Measurements from ENCODE around the gene SMCO2.

Gene SMCO2

DNA sequence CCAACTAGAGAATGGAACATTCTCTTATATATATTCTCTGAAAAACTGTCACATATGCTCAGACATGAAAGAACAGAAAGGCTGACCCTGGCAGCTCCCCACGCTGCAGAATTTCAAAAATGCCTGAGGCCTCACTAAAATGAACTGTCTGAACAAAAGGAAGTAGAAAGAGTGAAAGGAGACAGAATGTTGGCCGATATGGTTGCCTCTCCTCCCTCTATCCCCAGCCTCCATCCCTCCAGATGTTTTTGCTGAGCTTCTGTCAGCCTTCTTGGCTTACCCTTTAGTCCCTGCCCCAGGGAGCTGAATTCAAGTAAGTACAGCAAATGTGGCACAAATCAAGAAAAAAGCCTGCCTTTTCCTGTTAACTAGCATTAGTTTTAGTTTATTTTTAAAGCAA lies 6.9 kb downstream of the SMCO2 start:
- TF ChIP-seq EGR1 (IDR thresholded peaks at IDR 0.05) (no peak), EP300 (IDR thresholded peaks at IDR 0.05; ENCODE audit: borderline replicate concordance) (no peak), TAF1 (IDR thresholded peaks at IDR 0.05; ENCODE audit: low read depth) (no peak), CEBPB (IDR thresholded peaks at IDR 0.05) (no peak)

DNA sequence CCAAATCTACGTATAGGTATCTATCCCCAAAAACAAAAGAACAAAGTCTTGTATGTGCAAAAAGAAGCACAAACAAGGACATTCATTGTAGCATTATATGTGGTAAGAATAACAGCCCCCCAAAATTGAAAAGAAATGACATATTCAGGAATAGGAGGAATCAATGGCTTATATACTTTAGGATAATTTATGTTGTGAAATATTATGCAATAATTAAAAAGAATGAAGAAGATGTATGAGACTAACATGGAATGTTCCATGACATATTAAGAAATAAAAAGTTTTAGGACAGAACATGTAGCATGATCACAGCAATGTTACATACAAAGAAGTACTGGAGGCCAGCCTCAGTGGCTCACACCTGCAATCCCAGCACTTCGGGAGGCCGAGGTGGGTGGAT lies 9.1 kb downstream of the SMCO2 start:
- TF ChIP-seq CREB1 (IDR thresholded peaks at IDR 0.05; ENCODE audit: low read depth) (no peak), TEAD4 (IDR thresholded peaks at IDR 0.05) (no peak), TCF12 (IDR thresholded peaks at IDR 0.05; ENCODE audit: low read depth) (no peak), CEBPB (IDR thresholded peaks at IDR 0.05) (no peak), EGR1 (IDR thresholded peaks at IDR 0.05) (no peak), EP300 (IDR thresholded peaks at IDR 0.05; ENCODE audit: borderline replicate concordance) (no peak), TAF1 (IDR thresholded peaks at IDR 0.05; ENCODE audit: low read depth) (no peak), FOXM1 (IDR thresholded peaks at IDR 0.05; ENCODE audit: borderline replicate concordance, low read depth) (no peak)
- TF ChIP-seq, protein P1, sequence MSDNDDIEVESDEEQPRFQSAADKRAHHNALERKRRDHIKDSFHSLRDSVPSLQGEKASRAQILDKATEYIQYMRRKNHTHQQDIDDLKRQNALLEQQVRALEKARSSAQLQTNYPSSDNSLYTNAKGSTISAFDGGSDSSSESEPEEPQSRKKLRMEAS (IDR thresholded peaks at IDR 0.05): no peak
- TF ChIP-seq, protein P2, sequence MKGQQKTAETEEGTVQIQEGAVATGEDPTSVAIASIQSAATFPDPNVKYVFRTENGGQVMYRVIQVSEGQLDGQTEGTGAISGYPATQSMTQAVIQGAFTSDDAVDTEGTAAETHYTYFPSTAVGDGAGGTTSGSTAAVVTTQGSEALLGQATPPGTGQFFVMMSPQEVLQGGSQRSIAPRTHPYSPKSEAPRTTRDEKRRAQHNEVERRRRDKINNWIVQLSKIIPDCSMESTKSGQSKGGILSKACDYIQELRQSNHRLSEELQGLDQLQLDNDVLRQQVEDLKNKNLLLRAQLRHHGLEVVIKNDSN (IDR thresholded peaks at IDR 0.05): no peak
- TF ChIP-seq, protein P3, sequence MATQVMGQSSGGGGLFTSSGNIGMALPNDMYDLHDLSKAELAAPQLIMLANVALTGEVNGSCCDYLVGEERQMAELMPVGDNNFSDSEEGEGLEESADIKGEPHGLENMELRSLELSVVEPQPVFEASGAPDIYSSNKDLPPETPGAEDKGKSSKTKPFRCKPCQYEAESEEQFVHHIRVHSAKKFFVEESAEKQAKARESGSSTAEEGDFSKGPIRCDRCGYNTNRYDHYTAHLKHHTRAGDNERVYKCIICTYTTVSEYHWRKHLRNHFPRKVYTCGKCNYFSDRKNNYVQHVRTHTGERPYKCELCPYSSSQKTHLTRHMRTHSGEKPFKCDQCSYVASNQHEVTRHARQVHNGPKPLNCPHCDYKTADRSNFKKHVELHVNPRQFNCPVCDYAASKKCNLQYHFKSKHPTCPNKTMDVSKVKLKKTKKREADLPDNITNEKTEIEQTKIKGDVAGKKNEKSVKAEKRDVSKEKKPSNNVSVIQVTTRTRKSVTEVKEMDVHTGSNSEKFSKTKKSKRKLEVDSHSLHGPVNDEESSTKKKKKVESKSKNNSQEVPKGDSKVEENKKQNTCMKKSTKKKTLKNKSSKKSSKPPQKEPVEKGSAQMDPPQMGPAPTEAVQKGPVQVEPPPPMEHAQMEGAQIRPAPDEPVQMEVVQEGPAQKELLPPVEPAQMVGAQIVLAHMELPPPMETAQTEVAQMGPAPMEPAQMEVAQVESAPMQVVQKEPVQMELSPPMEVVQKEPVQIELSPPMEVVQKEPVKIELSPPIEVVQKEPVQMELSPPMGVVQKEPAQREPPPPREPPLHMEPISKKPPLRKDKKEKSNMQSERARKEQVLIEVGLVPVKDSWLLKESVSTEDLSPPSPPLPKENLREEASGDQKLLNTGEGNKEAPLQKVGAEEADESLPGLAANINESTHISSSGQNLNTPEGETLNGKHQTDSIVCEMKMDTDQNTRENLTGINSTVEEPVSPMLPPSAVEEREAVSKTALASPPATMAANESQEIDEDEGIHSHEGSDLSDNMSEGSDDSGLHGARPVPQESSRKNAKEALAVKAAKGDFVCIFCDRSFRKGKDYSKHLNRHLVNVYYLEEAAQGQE (IDR thresholded peaks at IDR 0.05; ENCODE audit: low read depth): no peak

DNA sequence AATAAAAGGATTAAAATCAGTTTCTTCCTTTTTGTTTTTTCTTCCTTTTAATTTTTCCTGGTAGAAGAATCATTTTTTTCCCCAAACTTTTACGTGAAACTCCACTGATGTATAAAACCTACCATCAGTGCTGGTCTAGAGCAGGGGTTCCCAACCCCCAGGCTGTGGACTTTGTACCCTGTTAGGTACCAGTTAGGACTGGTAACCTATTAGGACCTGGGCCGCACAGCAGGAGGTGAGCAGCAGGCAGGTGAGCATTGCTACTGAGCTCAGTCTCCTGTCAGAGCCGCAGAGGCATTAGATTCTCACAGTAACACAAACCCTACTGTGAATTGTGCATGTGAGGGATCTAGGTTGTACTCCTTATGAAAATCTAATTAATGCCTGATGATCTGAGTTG lies 10.1 kb downstream of the SMCO2 start:
- TF ChIP-seq CREB1 (IDR thresholded peaks at IDR 0.05; ENCODE audit: low read depth): no peak
- TF ChIP-seq, protein P1 (IDR thresholded peaks at IDR 0.05): no peak
- TF ChIP-seq TEAD4 (IDR thresholded peaks at IDR 0.05): no peak
- TF ChIP-seq NFIC (IDR thresholded peaks at IDR 0.05): no peak
- TF ChIP-seq TAF1 (IDR thresholded peaks at IDR 0.05; ENCODE audit: low read depth): no peak
- no peak for TF ChIP-seq YY1 (IDR thresholded peaks at IDR 0.05; ENCODE audit: low read depth)
- no peak for TF ChIP-seq ZBTB7A (IDR thresholded peaks at IDR 0.05; ENCODE audit: low read depth)
- TF ChIP-seq, protein P2 (IDR thresholded peaks at IDR 0.05): no peak
- no peak for TF ChIP-seq RAD21 (IDR thresholded peaks at IDR 0.05; ENCODE audit: low read depth)
- no peak for TF ChIP-seq CEBPB (IDR thresholded peaks at IDR 0.05)

DNA sequence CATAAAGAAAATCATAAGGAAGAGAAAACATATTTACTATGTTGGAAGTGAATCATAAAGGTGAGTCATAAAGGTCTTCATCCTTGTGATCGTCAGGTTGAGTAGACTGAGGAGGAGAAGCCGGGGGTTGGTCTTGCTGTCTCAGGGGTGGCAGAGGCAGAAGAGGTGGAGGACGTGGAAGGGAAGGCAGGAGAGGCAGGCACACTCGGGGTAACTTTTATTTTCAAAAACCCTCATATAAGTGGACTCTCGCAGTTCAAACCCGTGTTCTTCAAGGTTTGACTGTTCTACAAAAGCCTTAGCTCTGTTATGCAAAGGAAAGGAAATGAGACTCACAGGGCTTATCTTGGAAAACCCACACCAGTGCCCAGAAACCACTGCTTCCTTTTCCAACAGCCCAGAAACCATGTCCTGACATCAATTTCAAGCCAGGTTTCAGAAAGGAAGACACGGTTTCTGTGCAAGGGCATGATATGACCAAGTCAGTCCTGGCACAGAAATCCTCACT lies 14.0 kb downstream of the SMCO2 start:
- no peak for TF ChIP-seq TCF12 (IDR thresholded peaks at IDR 0.05; ENCODE audit: low read depth)
- TF ChIP-seq EGR1 (IDR thresholded peaks at IDR 0.05): no peak
- TF ChIP-seq CREB1 (IDR thresholded peaks at IDR 0.05; ENCODE audit: low read depth): no peak
- no peak for TF ChIP-seq TAF1 (IDR thresholded peaks at IDR 0.05; ENCODE audit: low read depth)
- no peak for TF ChIP-seq ZBTB7A (IDR thresholded peaks at IDR 0.05; ENCODE audit: low read depth)
- TF ChIP-seq CEBPB (IDR thresholded peaks at IDR 0.05): no peak
- TF ChIP-seq, protein P2 (IDR thresholded peaks at IDR 0.05): no peak
- no peak for TF ChIP-seq RAD21 (IDR thresholded peaks at IDR 0.05; ENCODE audit: low read depth)
- no peak for TF ChIP-seq NFIC (IDR thresholded peaks at IDR 0.05)
- TF ChIP-seq TEAD4 (IDR thresholded peaks at IDR 0.05): no peak
- TF ChIP-seq EP300 (IDR thresholded peaks at IDR 0.05; ENCODE audit: borderline replicate concordance): no peak

DNA sequence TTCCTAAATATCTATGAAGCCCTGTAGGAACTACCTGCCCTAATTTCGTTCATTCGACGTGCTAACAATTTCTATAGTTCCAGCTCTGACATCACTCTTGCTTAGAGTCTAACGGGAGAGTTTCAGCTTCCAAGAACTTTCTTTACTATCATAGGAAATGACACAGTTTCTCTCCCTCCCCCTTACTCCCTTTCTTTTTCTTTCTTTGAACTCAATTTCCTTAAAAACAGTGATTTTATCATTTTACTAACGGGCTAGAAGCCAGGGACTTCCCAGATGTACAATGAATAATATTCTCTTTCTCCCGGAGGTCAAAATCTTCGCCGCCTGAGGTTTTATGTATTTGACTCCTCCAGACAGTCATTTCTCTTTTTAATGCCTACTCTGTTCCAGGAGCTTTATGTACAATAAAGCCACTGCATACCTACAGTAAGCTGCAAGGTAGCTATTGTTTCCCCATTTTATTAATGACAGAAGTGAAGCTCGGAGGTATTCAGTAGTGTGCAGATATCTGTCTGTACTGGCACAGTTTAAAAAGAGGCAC lies 15.7 kb downstream of the SMCO2 start:
- TF ChIP-seq EGR1 (IDR thresholded peaks at IDR 0.05) (no peak), RAD21 (IDR thresholded peaks at IDR 0.05; ENCODE audit: low read depth) (no peak), EP300 (IDR thresholded peaks at IDR 0.05; ENCODE audit: borderline replicate concordance) (no peak), CREB1 (IDR thresholded peaks at IDR 0.05; ENCODE audit: low read depth) (no peak), TEAD4 (IDR thresholded peaks at IDR 0.05) (no peak), CEBPB (IDR thresholded peaks at IDR 0.05) (no peak), TCF12 (IDR thresholded peaks at IDR 0.05; ENCODE audit: low read depth) (no peak)
- TF ChIP-seq, protein P3 (IDR thresholded peaks at IDR 0.05; ENCODE audit: low read depth): no peak

DNA sequence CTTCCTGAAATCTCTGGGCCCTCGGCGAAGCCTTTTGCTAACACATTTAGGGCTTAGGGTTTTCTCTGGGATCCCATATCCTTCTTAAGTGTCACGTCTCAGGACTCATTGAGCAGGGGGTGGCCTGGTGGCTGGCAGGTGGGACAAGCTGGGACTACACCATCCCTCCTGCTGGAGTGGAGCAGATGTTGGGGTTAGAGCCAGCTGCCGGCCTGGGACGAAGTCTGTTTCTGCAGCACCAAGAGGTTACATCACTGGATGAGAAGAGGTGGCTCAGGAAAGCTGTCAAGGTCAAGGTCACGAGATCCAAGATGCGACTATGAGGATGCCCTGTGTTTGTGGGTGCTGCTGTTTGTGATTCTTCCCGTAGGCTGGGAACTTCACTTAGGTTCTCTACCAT lies 16.3 kb downstream of the SMCO2 start:
- TF ChIP-seq CREB1 (IDR thresholded peaks at IDR 0.05; ENCODE audit: low read depth) (no peak), RAD21 (IDR thresholded peaks at IDR 0.05; ENCODE audit: low read depth) (no peak), EP300 (IDR thresholded peaks at IDR 0.05; ENCODE audit: borderline replicate concordance) (no peak), TEAD4 (IDR thresholded peaks at IDR 0.05) (no peak), FOXM1 (IDR thresholded peaks at IDR 0.05; ENCODE audit: borderline replicate concordance, low read depth) (no peak), NFIC (IDR thresholded peaks at IDR 0.05) (no peak), YY1 (IDR thresholded peaks at IDR 0.05; ENCODE audit: low read depth) (no peak), CEBPB (IDR thresholded peaks at IDR 0.05) (no peak), TAF1 (IDR thresholded peaks at IDR 0.05; ENCODE audit: low read depth) (no peak), TCF12 (IDR thresholded peaks at IDR 0.05; ENCODE audit: low read depth) (no peak), ZBTB7A (IDR thresholded peaks at IDR 0.05; ENCODE audit: low read depth) (no peak), EGR1 (IDR thresholded peaks at IDR 0.05) (no peak)
- TF ChIP-seq, protein P1 (IDR thresholded peaks at IDR 0.05): no peak
- TF ChIP-seq, protein P3 (IDR thresholded peaks at IDR 0.05; ENCODE audit: low read depth): no peak
- TF ChIP-seq, protein P2 (IDR thresholded peaks at IDR 0.05): no peak
